Left ventricle myocardium inferior (tissue), 1 donor: Measurements from ENCODE around the gene KIF6. TPM values are rescaled to one million over a fixed set of nuclear protein-coding genes. Genes with fewer than 3 reads are reported as not detected.

Experiments
- DNase-seq: peaks from one replicate; pipeline ENCODE4 v3.0.0-alpha.2; 2020
- H3K27ac ChIP-seq: fragments of 200-600 bp; replicated peaks from 2 replicates; pipeline ENCODE4 v1.8.0; 2021
- H3K27me3 ChIP-seq: fragments of 200-600 bp; 2 replicates; pipeline ENCODE4 v1.8.0; 2021; ENCODE audit warnings: low read depth
- H3K36me3 ChIP-seq: fragments of 200-600 bp; 2 replicates; pipeline ENCODE4 v1.8.0; 2021
- H3K4me1 ChIP-seq: fragments of 200-600 bp; 2 replicates; pipeline ENCODE4 v1.8.0; 2021
- H3K4me3 ChIP-seq: fragments of 200-600 bp; 2 replicates; pipeline ENCODE4 v1.8.0; 2021; ENCODE audit warnings: mild to moderate bottlenecking, moderate library complexity
- H3K9me3 ChIP-seq: fragments of 200-600 bp; replicated peaks from 2 replicates; pipeline ENCODE4 v1.8.0; 2021
- intact Hi-C: fragments of 100-400 bp; cut with micrococcal nuclease; formaldehyde crosslinking; loops from one replicate; pipeline ENCODE4 v1.11.0; 2022
- total RNA-seq: library from RNA; stranded (reverse); fragmentation: NEBNext Ultra II Directional; extraction: Animal tissue kit (Norgen Biotek cat#: 25700); gene quantifications from one replicate; pipeline ENCODE4 v1.2.1, GENCODE V29; 2021
- TF ChIP-seq, protein P1 (sequence below): fragments of 200-600 bp; IDR thresholded peaks from 2 replicates; pipeline ENCODE4 v1.8.0; 2021; ENCODE audit warnings: antibody characterized with exemption, mild to moderate bottlenecking, borderline replicate concordance
- donor health status: DM: no; HTN: yes; CAD: no; lungs with severe emphysema.

Gene KIF6
- total RNA-seq, 1 donor from 2014 or later, result 0.69 TPM

DNA sequence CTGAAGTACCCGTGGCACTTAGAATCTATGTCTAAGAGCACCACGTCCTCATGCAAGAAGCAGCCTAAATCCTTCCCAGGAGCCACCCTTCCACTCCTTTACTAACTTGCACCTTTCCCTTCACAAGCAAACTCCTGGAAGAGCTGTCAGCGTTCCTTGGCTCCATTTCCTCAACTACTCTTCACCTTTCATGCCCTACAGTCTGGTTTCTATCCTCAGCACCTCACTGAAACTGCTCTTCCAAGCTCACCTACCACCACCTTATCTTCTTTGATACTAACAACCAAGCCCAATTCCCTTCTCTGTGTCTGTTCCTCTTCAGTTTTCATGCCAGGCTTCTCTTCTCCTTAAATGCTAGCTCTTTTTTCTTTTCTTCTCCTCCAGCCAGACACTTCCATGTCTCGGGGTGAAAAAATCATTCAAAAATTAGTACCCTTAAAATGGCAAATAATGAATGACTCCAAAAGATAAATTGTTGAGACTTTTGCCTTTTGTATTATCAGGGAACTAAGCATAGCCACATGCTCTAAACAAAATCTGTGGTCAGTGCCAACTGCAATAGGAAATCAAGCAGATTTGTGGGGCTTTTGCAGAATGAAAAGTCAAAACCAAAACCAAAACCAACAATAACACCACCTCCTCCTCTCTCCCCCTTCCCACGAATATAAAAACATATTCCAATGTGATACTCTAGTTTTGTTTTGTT is 253.1 kb downstream of the KIF6 start:
- intact Hi-C loops, result no loop called here
- H3K27me3 ChIP-seq, result no peaks in the 10 kb centered on the region
- TF ChIP-seq, protein P1, sequence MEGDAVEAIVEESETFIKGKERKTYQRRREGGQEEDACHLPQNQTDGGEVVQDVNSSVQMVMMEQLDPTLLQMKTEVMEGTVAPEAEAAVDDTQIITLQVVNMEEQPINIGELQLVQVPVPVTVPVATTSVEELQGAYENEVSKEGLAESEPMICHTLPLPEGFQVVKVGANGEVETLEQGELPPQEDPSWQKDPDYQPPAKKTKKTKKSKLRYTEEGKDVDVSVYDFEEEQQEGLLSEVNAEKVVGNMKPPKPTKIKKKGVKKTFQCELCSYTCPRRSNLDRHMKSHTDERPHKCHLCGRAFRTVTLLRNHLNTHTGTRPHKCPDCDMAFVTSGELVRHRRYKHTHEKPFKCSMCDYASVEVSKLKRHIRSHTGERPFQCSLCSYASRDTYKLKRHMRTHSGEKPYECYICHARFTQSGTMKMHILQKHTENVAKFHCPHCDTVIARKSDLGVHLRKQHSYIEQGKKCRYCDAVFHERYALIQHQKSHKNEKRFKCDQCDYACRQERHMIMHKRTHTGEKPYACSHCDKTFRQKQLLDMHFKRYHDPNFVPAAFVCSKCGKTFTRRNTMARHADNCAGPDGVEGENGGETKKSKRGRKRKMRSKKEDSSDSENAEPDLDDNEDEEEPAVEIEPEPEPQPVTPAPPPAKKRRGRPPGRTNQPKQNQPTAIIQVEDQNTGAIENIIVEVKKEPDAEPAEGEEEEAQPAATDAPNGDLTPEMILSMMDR, result no peak
- no peak overlapping the region for H3K27ac ChIP-seq
- H3K4me1 ChIP-seq, result peaks cover 11% of the 10 kb centered on the region
- DNase-seq, result no peak
- no peak overlapping the region for H3K4me3 ChIP-seq
- H3K36me3 ChIP-seq, result no peaks in the 10 kb centered on the region
- peaks cover 11% of the 10 kb centered on the region for H3K9me3 ChIP-seq

DNA sequence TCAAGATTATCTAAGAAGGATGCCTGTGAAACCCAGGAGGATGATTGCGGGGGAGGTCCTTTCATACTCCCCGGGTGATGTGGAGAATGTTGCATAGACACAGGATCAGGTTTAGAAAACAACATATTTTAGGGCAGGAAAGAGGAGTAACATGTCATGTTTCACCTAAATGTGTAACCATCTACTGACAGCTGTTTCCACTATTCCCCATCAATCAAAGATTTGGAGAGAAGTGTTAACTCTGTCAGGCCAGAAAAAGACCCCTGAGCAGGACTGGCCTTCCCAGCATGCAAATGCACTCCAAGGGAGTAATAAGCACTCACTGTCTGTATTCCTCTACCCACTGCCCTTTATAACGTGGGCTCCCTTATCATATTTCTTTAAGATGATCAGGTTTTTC is 254.7 kb downstream of the KIF6 start:
- H3K27me3 ChIP-seq, result no peaks in the 10 kb centered on the region
- H3K27ac ChIP-seq, result no peak overlapping the region
- DNase-seq, result no peak
- peaks cover 11% of the 10 kb centered on the region for H3K4me1 ChIP-seq
- intact Hi-C loops, result no loop called here
- H3K4me3 ChIP-seq, result no peak overlapping the region
- H3K9me3 ChIP-seq, result peaks cover 11% of the 10 kb centered on the region
- TF ChIP-seq, protein P1, result no peak
- H3K36me3 ChIP-seq, result no peaks in the 10 kb centered on the region

DNA sequence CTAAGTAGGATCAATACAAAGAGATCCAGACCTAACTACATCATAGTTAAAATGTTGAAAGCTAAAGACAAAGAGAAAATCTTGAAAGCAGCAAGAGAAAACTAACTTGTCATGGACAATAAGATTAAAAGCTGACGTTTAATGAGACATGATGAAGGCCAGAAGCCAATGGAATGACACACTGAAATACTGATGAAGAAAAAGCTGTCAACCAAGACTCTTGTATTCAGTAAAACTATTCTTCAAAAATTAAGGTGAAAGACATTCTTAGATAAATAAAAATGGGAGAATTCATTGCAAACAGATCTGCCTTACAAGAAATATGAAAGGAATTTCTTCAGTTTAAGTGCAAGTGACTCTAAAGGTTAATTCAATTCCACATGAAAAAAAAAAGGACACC is 256.8 kb downstream of the KIF6 start:
- TF ChIP-seq, protein P1, result no peak
- DNase-seq, result no peak
- Histone ChIP-seq H3K36me3 (no peaks in the 10 kb centered on the region), H3K4me3 (no peak overlapping the region), H3K27ac (no peak overlapping the region), H3K9me3 (peaks cover 11% of the 10 kb centered on the region), H3K4me1 (peaks cover 11% of the 10 kb centered on the region), H3K27me3 (no peaks in the 10 kb centered on the region)
- intact Hi-C loops, result no loop called here

DNA sequence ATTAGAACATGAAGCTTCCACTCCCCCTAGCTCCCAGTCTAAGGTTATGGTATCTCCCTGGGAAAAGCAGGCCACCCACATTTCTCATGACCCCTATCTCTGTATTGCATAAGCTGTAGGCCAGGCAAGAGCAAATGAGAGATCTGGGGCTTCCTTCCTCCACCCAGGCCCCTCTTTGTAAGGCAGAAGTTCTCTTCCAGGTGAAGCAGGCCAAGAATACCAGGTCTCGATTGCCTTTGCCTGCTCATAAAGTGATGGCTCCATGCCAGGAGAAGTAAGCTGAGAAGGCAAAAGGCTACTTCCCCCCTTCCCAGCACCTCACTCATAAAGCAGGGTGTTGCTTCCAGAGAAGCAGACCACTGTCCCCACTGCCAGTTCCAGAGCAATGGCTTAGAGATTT is 258.6 kb downstream of the KIF6 start:
- Histone ChIP-seq H3K27me3 (no peaks in the 10 kb centered on the region), H3K9me3 (peaks cover 11% of the 10 kb centered on the region), H3K4me1 (peaks cover 2% of the 10 kb centered on the region), H3K27ac (no peak overlapping the region), H3K4me3 (no peak overlapping the region), H3K36me3 (no peaks in the 10 kb centered on the region)
- no peak for DNase-seq
- TF ChIP-seq, protein P1, result no peak
- intact Hi-C loops, result no loop called here

DNA sequence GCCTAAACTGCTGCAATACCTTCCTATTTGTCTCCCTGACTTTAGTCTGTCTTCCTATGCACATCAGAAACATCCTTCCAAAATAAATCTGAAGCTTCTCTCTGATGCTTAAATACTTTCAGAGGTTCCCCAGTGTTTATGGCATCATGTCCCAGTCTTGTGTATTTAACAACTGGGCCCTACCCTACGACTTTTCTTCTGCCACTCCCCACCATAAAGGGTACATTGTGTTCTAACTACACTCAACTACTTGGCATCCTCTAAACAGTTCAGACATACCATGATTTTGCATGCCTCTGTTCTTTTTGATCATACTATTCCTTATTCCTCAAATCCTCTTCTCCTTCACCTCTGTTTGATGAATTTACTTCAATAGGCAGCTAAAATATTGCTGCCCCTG is 259.7 kb downstream of the KIF6 start:
- H3K27ac ChIP-seq, result no peak overlapping the region
- no peaks in the 10 kb centered on the region for H3K4me1 ChIP-seq
- intact Hi-C loops, result no loop called here
- TF ChIP-seq, protein P1, result no peak
- H3K27me3 ChIP-seq, result no peaks in the 10 kb centered on the region
- H3K4me3 ChIP-seq, result no peak overlapping the region
- no peak for DNase-seq
- H3K9me3 ChIP-seq, result peaks cover 11% of the 10 kb centered on the region
- no peaks in the 10 kb centered on the region for H3K36me3 ChIP-seq
